Choroid plexus epithelial cell (primary cell): ENCODE measurements around the gene PLB1.
A peak's percentile ranks its signal among the peaks of the same experiment; 100 is the strongest.

Source experiments
- DNase-seq: peaks from one replicate; pipeline ENCODE4 v3.0.0-alpha.2; 2010; ENCODE audit warnings: low read depth
- H3K4me3 ChIP-seq: 2 replicates; pipeline ENCODE4 v1.5.1; 2011; ENCODE audit warnings: low read depth, mild to moderate bottlenecking, control low read depth, low read length, moderate library complexity
- CTCF ChIP-seq: conservative IDR thresholded peaks from 2 replicates; pipeline ENCODE4 v1.5.1; 2011; ENCODE audit warnings: low read depth, mild to moderate bottlenecking, control low read depth, inconsistent platforms, low read length, moderate library complexity

PLB1 gene

GRCh38 chr2:28610583-28611201 is 114.8 kb downstream of the PLB1 start:
- no peak for TF ChIP-seq CTCF
- no peak overlapping the region for H3K4me3 ChIP-seq

GRCh38 chr2:28612131-28612812 is 116.4 kb downstream of the PLB1 start:
- no peak for TF ChIP-seq CTCF
- DNase-seq = no peak
- H3K4me3 ChIP-seq = no peak overlapping the region

More at GRCh38 chr2:28610583-28611201, 114.8 kb downstream of the PLB1 start:
- peak; percentile 90 for DNase-seq

- TF ChIP-seq CTCF = no peak
- H3K4me3 ChIP-seq = no peak overlapping the region
- no peak for DNase-seq
Observed at GRCh38 chr2:28613186-28613585, 117.3 kb downstream of the PLB1 start.

- TF ChIP-seq CTCF = no peak
- H3K4me3 ChIP-seq = no peak overlapping the region
- DNase-seq = peak; percentile 99
Observed at GRCh38 chr2:28613633-28614501, 118.0 kb downstream of the PLB1 start.

GRCh38 chr2:28615706-28616105 is 119.8 kb downstream of the PLB1 start:
- no peak overlapping the region for H3K4me3 ChIP-seq
- no peak for DNase-seq
- TF ChIP-seq CTCF = no peak

- no peak for DNase-seq
- TF ChIP-seq CTCF = no peak
- no peak overlapping the region for H3K4me3 ChIP-seq
Observed at GRCh38 chr2:28616396-28616999, 120.6 kb downstream of the PLB1 start.
